Endothelial cell of coronary artery (primary cell): ENCODE data around the gene C17orf58. TPM values are rescaled to one million over a fixed set of nuclear protein-coding genes. Genes with fewer than 3 reads are reported as not detected.

ENCODE experiments used
- total RNA-seq: library from RNA; depleted of rRNA; stranded (reverse); fragments of >200 nt; gene quantifications from 2 replicates; pipeline ENCODE4 v1.2.3, GENCODE V29; 2014

The C17orf58 gene
- 9.9 and 11.2 TPM in 2 replicates for total RNA-seq

DNA sequence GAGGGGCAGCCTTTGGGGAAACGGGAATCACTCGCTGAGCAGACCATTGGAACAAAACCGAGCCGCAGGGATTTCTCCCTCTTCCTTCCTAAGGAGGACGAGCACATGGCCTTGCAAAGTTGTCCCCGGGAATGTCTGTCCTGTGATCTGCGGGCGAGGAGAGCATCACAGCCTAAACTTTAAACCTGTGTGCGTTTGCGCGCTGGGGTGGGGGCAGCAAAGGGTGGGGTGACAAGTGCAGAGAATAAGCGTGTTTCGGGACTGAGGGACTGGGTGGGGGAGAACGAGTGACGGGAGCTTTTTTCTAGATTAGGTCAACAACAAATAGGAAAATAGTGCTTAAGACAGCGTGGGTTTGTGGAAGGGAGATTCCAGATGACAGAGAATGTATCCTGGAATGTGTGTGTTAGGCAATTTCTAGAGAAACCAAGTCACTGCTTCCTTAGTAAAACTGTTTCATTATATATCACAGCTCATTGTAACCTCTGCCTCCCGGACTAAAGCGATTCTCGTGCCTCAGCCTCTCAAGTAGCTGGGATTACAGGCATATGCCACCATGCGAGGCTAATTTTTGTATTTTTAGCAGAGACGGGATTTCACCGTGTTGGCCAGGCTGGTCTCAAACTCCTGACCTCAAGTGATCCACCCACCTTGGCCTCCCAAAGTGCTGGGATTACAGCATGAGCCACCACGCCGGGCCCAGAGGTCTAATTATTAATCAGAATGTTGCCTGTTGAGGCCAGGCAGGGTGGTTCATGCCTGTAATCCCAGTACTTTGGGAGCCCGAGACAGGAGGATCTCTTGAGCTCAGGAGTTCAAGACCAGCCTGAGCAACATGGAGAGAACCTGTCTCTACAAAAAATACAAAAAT lies at the start of gene C17orf58:
Gene C17orf58, minus strand, starts transcription at position 169 of the 871 bp plus-strand sequence. CDS start 271 bp downstream, outside the sequence.

DNA sequence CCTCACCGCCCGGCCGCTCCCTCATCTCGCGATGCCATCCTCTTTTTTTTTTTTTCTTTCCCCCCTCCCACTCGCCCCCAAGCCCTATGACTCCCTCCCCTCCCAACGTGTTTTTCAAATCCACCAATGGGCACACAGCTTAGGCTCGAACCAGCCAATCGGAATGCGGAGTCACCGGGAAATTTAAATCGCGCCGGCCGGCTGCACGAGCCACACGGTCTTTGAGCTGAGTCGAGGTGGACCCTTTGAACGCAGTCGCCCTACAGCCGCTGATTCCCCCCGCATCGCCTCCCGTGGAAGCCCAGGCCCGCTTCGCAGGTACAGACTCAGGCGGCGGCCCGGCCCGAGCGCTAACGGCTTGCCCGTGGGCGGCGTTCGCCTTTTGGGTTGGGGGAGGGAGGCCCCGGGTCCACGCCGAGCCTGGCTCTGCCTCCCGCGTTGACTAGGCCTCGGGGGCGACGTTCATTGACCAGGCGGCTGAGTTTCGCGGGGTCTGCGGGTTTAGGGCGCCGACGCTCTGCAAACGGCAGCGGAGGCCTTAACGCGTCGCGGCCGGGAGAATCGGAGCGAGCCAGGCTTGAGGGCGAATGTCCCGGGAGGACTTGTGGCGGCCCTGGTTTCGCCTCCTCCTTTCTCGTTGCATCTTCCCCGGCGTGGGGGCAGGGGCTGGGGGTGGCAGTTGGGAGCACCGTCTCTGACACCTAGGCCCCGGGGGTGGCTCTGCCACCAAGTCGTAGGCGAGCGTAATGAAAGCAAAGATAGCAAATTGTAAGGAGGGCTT lies 39.4 kb upstream of the C17orf58 start, which contains the start of gene KPNA2:
Gene KPNA2, plus strand, starts transcription at position 213 of the 781 bp plus-strand sequence. CDS start 1,398 bp downstream, outside the sequence.

Other genes starting within 250 kb of the C17orf58 start
- gene BPTF, start 171.0 kb downstream of the C17orf58 start, total RNA-seq, result 30.4 and 40.1 TPM in 2 replicates
- gene KPNA2, start 39.3 kb upstream of the C17orf58 start, total RNA-seq, result 87.3 and 147 TPM in 2 replicates